ENCODE measurements around the gene BIN2.

DNA sequence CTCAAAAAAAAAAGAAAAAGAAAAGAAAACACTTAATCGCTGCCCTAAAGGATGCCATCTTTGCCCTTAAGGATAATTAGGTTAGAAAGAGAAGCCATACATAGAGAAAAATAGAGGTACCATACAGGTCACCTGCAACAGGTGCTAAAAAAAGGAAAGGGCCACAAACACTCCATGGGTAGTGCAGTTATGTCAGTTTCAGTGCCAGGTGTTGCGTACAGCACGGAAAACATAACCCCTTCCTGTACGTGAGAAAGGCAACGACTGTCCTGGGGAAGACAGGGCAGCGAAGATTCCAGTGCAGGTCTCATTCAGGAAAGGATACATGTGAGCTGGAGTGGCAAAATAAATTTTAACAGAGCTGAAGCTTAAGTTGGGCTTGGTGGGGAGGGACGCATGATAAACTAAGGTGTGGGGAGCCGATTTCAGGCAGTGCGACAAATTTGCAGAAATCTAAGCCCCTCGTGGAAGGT lies 85.9 kb downstream of the BIN2 start:
- TF ChIP-seq NFE2L1 (CRISPR knock-in tag; IDR thresholded peaks at IDR 0.05) (no peak), IRF2 (CRISPR knock-in tag; IDR thresholded peaks at IDR 0.05; ENCODE audit: borderline replicate concordance, low read depth) (no peak)
- TF ChIP-seq, protein P1, sequence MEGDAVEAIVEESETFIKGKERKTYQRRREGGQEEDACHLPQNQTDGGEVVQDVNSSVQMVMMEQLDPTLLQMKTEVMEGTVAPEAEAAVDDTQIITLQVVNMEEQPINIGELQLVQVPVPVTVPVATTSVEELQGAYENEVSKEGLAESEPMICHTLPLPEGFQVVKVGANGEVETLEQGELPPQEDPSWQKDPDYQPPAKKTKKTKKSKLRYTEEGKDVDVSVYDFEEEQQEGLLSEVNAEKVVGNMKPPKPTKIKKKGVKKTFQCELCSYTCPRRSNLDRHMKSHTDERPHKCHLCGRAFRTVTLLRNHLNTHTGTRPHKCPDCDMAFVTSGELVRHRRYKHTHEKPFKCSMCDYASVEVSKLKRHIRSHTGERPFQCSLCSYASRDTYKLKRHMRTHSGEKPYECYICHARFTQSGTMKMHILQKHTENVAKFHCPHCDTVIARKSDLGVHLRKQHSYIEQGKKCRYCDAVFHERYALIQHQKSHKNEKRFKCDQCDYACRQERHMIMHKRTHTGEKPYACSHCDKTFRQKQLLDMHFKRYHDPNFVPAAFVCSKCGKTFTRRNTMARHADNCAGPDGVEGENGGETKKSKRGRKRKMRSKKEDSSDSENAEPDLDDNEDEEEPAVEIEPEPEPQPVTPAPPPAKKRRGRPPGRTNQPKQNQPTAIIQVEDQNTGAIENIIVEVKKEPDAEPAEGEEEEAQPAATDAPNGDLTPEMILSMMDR (IDR thresholded peaks at IDR 0.05), result no peak

Measured in WTC11 (cell line).